ENCODE results near the gene KCNK7.

GRCh38 chr11:65630215-65630614 lies 34.6 kb upstream of the KCNK7 start:
- TF ChIP-seq, protein P1, sequence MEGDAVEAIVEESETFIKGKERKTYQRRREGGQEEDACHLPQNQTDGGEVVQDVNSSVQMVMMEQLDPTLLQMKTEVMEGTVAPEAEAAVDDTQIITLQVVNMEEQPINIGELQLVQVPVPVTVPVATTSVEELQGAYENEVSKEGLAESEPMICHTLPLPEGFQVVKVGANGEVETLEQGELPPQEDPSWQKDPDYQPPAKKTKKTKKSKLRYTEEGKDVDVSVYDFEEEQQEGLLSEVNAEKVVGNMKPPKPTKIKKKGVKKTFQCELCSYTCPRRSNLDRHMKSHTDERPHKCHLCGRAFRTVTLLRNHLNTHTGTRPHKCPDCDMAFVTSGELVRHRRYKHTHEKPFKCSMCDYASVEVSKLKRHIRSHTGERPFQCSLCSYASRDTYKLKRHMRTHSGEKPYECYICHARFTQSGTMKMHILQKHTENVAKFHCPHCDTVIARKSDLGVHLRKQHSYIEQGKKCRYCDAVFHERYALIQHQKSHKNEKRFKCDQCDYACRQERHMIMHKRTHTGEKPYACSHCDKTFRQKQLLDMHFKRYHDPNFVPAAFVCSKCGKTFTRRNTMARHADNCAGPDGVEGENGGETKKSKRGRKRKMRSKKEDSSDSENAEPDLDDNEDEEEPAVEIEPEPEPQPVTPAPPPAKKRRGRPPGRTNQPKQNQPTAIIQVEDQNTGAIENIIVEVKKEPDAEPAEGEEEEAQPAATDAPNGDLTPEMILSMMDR (IDR thresholded peaks at IDR 0.05; ENCODE audit: insufficient read depth, low read depth, low read length): no peak
- no peak for TF ChIP-seq EZH2 (IDR thresholded peaks at IDR 0.05; ENCODE audit: insufficient read depth, low read length)

Data from astrocyte (in vitro differentiated cells and primary cell).